ENCODE measurements around the gene C1orf21. TPM values are rescaled to one million over a fixed set of nuclear protein-coding genes. Genes with fewer than 3 reads are reported as not detected.

C1orf21 gene
- polyA plus RNA-seq, 1 of the 3 experiments (the other 2 are of a cell fraction) = 4.8 TPM

GRCh38 chr1:184465489-184466146, 78.8 kb downstream of the C1orf21 start:
- Histone ChIP-seq H4K20me1 (ENCODE audit: insufficient read depth) (no peaks in the 10 kb centered on the region), H3K4me1 (ENCODE audit: control insufficient read depth in 1 of 2, insufficient read depth in 2 of 2, low read depth in 1 of 2, low read length in 1 of 2) (peaks cover 0 to 24% of the 10 kb centered on the region in 2 experiments; a peak in 2 of 4 replicates), H3K4me2 (no peak overlapping the region), H3K27ac (ENCODE audit: low read depth in 2 of 2, low read length in 1 of 2) (no peak overlapping the region), H3K79me2 (ENCODE audit: insufficient read depth) (no peaks in the 10 kb centered on the region), H3K9me3 (no peaks in the 10 kb centered on the region), H3K9me2 (no peaks in the 10 kb centered on the region), H2AFZ (ENCODE audit: low read depth) (no peak overlapping the region), H3K36me3 (replicated peaks in 1 of 2; ENCODE audit: control insufficient read depth in 1 of 2, insufficient read depth in 2 of 2, low read length in 1 of 2) (no peaks in the 10 kb centered on the region), H3F3A (replicated peaks; ENCODE audit: insufficient read depth) (no peaks in the 10 kb centered on the region), H3K9ac (no peak overlapping the region), H3K4me3 (ENCODE audit: low read depth in 2 of 2, low read length in 1 of 2) (no peak overlapping the region), H3K27me3 (ENCODE audit: insufficient read depth) (no peaks in the 10 kb centered on the region)
- TF ChIP-seq RAD21 (IDR thresholded peaks at IDR 0.05; ENCODE audit: low read length) (no peak), RCOR1 (IDR thresholded peaks at IDR 0.05; ENCODE audit: low read length) (no peak), MAX (IDR thresholded peaks at IDR 0.05; ENCODE audit: low read depth) (no peak), ELF1 (IDR thresholded peaks at IDR 0.05) (no peak), NRF1 (IDR thresholded peaks at IDR 0.05; ENCODE audit: low read depth, low read length) (no peak), FOXJ3 (CRISPR knock-in tag; IDR thresholded peaks at IDR 0.05) (no peak), NFIC (IDR thresholded peaks at IDR 0.05; ENCODE audit: borderline replicate concordance) (no peak), MXI1 (IDR thresholded peaks at IDR 0.05; ENCODE audit: low read depth, low read length) (no peak), MEF2A (IDR thresholded peaks at IDR 0.05; ENCODE audit: borderline replicate concordance, low read depth) (no peak), POLR2AphosphoS5 (IDR thresholded peaks at IDR 0.05; ENCODE audit: low read depth, low read length) (no peak), YY1 (IDR thresholded peaks at IDR 0.05; ENCODE audit: low read depth) (no peak), JUND (IDR thresholded peaks at IDR 0.05) (no peak), ZBTB33 (IDR thresholded peaks at IDR 0.05; ENCODE audit: borderline replicate concordance, low read depth) (no peak)
- ChIA-PET POLR2A (no interaction called here), CTCF (no interaction called here)
- 92% methylated on average over 7 of the region's 7 CpGs for WGBS (ENCODE audit: low lambda C conversion rate)
- DNase-seq = no peak

- Histone ChIP-seq H4K20me1 (ENCODE audit: insufficient read depth) (no peaks in the 10 kb centered on the region), H3K79me2 (ENCODE audit: insufficient read depth) (no peaks in the 10 kb centered on the region), H2AFZ (ENCODE audit: low read depth) (no peak overlapping the region), H3K4me2 (no peak overlapping the region), H3K27ac (ENCODE audit: low read depth in 2 of 2, low read length in 1 of 2) (no peak overlapping the region), H3K4me1 (ENCODE audit: control insufficient read depth in 1 of 2, insufficient read depth in 2 of 2, low read depth in 1 of 2, low read length in 1 of 2) (peaks cover 0 to 17% of the 10 kb centered on the region in 2 experiments; a peak in 2 of 4 replicates), H3K4me3 (ENCODE audit: low read depth in 2 of 2, low read length in 1 of 2) (no peak overlapping the region), H3K9me2 (no peaks in the 10 kb centered on the region), H3F3A (replicated peaks; ENCODE audit: insufficient read depth) (no peaks in the 10 kb centered on the region), H3K36me3 (replicated peaks in 1 of 2; ENCODE audit: control insufficient read depth in 1 of 2, insufficient read depth in 2 of 2, low read length in 1 of 2) (no peaks in the 10 kb centered on the region), H3K9me3 (no peaks in the 10 kb centered on the region), H3K27me3 (ENCODE audit: insufficient read depth) (no peaks in the 10 kb centered on the region), H3K9ac (no peak overlapping the region)
- POLR2A ChIA-PET = no interaction called here
- no peak for TF ChIP-seq IRF3 (IDR thresholded peaks at IDR 0.05; ENCODE audit: low read depth, low read length)
- no peak for TF ChIP-seq CHD2 (IDR thresholded peaks at IDR 0.05; ENCODE audit: low read length, partially characterized antibody)
- TF ChIP-seq USF2 (IDR thresholded peaks at IDR 0.05; ENCODE audit: borderline replicate concordance, low read depth, low read length) = no peak
- no peak for TF ChIP-seq RAD21 (IDR thresholded peaks at IDR 0.05; ENCODE audit: low read length)
- TF ChIP-seq TCF12 (IDR thresholded peaks at IDR 0.05) = no peak
- TF ChIP-seq RXRA (IDR thresholded peaks at IDR 0.05; ENCODE audit: borderline replicate concordance, low read depth) = no peak
- TF ChIP-seq NRF1 (IDR thresholded peaks at IDR 0.05; ENCODE audit: low read depth, low read length) = no peak
- no peak for DNase-seq
- CTCF ChIA-PET = interaction anchor here (1.0 to 1.4 kb wide), 2 partner anchors 95 to 225 kb away, joined by 3 read pairs; no protein-coding TSS in a partner anchor
Measured at GRCh38 chr1:184467295-184467694, 80.5 kb downstream of the C1orf21 start.

All from SK-N-SH (cell line).